Esophagus (tissue), 2 donors: ENCODE measurements around the gene HCST. TPM values are rescaled to one million over a fixed set of nuclear protein-coding genes. Genes with fewer than 3 reads are reported as not detected.

Experiments used
- H3K27ac ChIP-seq, 2 donors: one replicate each; pipeline ENCODE4 v1.5.1; 2013; ENCODE audit warnings: low read depth in 2 of 2, mild to moderate bottlenecking in 2 of 2, inconsistent platforms in 1 of 2, low read length in 1 of 2, moderate library complexity in 1 of 2
- H3K27me3 ChIP-seq, 2 donors: one replicate each; pipeline ENCODE4 v1.6.1; 2013; ENCODE audit warnings: low read length in 2 of 2, control low read depth in 1 of 2, mild to moderate bottlenecking in 1 of 2; ENCODE audit not compliant: insufficient read depth in 2 of 2, control insufficient read depth in 1 of 2
- H3K36me3 ChIP-seq, 2 donors: one replicate each; pipeline ENCODE4 v1.6.1; 2013; ENCODE audit warnings: low read length in 1 of 2; ENCODE audit not compliant: control insufficient read depth in 2 of 2, insufficient read depth in 2 of 2
- H3K4me1 ChIP-seq, 2 donors: one replicate each; pipeline ENCODE4 v1.6.1; 2013; ENCODE audit warnings: low read length in 1 of 2; ENCODE audit not compliant: control insufficient read depth in 2 of 2, insufficient read depth in 2 of 2
- H3K4me3 ChIP-seq, 2 donors: one replicate each; pipeline ENCODE4 v1.5.1; 2013; ENCODE audit warnings: low read length in 2 of 2, mild to moderate bottlenecking in 2 of 2, low read depth in 1 of 2, moderate library complexity in 1 of 2
- H3K9me3 ChIP-seq, 2 donors: one replicate each; pipeline ENCODE4 v1.6.1; 2013; ENCODE audit warnings: mild to moderate bottlenecking in 2 of 2, low read depth in 1 of 2, low read length in 1 of 2, moderate library complexity in 1 of 2; ENCODE audit not compliant: control insufficient read depth in 2 of 2, insufficient read depth in 1 of 2
- WGBS, 2 donors: extraction: QIAGEN DNeasy Blood & Tissue Kit; methylation state at CpG; one replicate each; pipeline ENCODE4 v1.1.7; 2013; 5-methylcytosine and 5-hydroxymethylcytosine counted together
- polyA plus RNA-seq, 2 donors: library from polyadenylated mRNA; stranded (reverse); fragments of 200-250 nt; gene quantifications; one replicate each; pipeline ENCODE4 v1.2.3, GENCODE V29; 2013
- donor health status: healthy with polysubstance abuse.
- donor health status: Bipolar disorder and iron deficiency.

Gene HCST
- polyA plus RNA-seq, 2 donors: 6.2 to 6.7 TPM

- peaks cover 0 to 2% of the 10 kb centered on the region in 2 donors for H3K27me3 ChIP-seq
- H3K4me3 ChIP-seq: no peak overlapping the region
- WGBS, 2 donors: 93 to 95% methylated on average over 26 to 32 of the region's 32 CpGs
- H3K9me3 ChIP-seq: no peaks in the 10 kb centered on the region
- H3K36me3 ChIP-seq: no peaks in the 10 kb centered on the region
- no peak overlapping the region for H3K27ac ChIP-seq
- H3K4me1 ChIP-seq: peaks cover 2 to 6% of the 10 kb centered on the region in 2 donors
Observed at GRCh38 chr19:35874392-35874930, 27.9 kb upstream of the HCST start.

DNA sequence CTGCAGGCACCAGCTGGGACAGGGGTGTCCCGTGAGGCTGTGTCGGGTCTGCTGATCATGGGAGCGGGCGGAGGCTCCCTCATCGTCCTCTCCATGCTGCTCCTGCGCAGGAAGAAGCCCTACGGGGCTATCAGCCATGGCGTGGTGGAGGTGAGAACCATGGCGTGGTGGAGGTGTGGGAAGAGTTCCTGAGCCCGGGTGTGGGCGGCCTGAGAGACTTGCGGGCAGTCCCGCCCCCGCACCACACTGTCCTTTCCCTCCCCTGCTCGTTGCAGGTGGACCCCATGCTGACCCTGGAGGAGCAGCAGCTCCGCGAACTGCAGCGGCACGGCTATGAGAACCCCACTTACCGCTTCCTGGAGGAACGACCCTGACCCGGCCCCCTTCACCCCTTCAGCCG is 23.3 kb upstream of the HCST start:
- Histone ChIP-seq H3K27me3 (no peaks in the 10 kb centered on the region), H3K4me1 (no peaks in the 10 kb centered on the region), H3K27ac (no peak overlapping the region), H3K4me3 (no peak overlapping the region), H3K36me3 (no peaks in the 10 kb centered on the region), H3K9me3 (no peaks in the 10 kb centered on the region)
- 50 to 51% methylated on average over 22 to 23 of the region's 23 CpGs for WGBS, 2 donors

DNA sequence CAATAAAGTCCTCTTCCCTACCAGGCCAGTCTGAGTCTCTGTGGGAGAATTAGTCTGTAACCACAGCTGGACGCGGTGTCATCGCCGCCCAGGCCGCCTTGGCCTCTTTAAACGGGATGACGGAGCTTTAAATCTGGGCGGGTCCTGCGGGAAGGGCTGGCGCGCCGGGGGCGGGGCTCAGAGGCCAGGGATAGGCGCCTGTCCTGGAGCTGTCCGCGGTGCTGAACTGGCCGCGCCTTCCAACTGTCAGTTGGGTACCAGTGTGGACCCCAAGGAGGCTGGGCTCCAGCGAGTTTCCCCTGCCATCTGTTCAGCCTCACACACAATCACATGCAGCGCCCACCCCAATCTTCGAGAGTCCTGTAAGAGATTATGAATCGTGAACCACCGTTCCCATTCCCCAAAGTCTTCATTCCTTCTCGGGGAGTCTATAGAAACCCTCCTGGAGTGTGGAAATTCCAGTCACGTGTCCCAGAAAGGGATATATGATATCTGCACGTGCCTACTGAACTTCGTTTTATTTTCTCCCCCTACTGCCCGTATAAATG is 22.5 kb upstream of the HCST start:
- 2 to 3% methylated on average over 27 to 28 of the region's 28 CpGs for WGBS, 2 donors
- H3K4me1 ChIP-seq: no peaks in the 10 kb centered on the region
- no peak overlapping the region for H3K27ac ChIP-seq
- H3K9me3 ChIP-seq: no peaks in the 10 kb centered on the region
- no peaks in the 10 kb centered on the region for H3K27me3 ChIP-seq
- no peaks in the 10 kb centered on the region for H3K36me3 ChIP-seq
- H3K4me3 ChIP-seq: no peak overlapping the region

GRCh38 chr19:35882114-35882832 is 20.1 kb upstream of the HCST start:
- Histone ChIP-seq H3K27ac (no peak overlapping the region), H3K9me3 (no peaks in the 10 kb centered on the region), H3K4me1 (no peaks in the 10 kb centered on the region), H3K4me3 (no peak overlapping the region), H3K27me3 (no peaks in the 10 kb centered on the region), H3K36me3 (peaks cover 0 to 4% of the 10 kb centered on the region in 2 donors)
- 25 to 28% methylated on average over 8 of the region's 8 CpGs for WGBS, 2 donors

DNA sequence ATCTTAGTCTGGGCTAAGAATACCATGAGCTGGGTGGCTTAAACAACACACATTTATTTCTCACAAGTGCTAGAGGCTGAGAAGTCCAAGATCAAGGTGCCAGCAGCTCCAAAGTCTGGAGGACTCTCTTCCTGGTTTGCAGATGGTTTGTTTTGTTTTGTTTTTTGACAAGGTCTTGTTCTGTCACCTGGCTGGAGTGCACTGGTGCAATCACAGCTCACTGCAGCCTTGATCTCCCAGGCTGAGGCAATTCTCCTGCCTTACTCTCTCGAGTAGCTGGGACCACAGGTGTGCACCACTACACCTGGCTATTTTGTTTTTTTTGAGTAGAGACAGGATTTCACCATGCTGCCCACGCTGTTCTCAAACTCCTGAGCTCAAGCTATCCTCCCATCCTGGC is 18.4 kb upstream of the HCST start:
- Histone ChIP-seq H3K4me3 (no peak overlapping the region), H3K36me3 (peaks cover 6 to 16% of the 10 kb centered on the region in 2 donors)
- 47 to 59% methylated on average over 2 of the region's 2 CpGs for WGBS, 2 donors

GRCh38 chr19:35885225-35885738 is 17.0 kb upstream of the HCST start:
- H3K27me3 ChIP-seq: no peaks in the 10 kb centered on the region
- H3K27ac ChIP-seq: no peak overlapping the region
- no peak overlapping the region for H3K4me3 ChIP-seq
- no peaks in the 10 kb centered on the region for H3K9me3 ChIP-seq
- WGBS, 2 donors: 89 to 91% methylated on average over 6 of the region's 6 CpGs
- peaks cover 17 to 26% of the 10 kb centered on the region in 2 donors for H3K36me3 ChIP-seq
- H3K4me1 ChIP-seq: no peaks in the 10 kb centered on the region

More for the DNA sequence above, 18.4 kb upstream of the HCST start:
- Histone ChIP-seq H3K27me3 (no peaks in the 10 kb centered on the region), H3K4me1 (no peaks in the 10 kb centered on the region), H3K9me3 (no peaks in the 10 kb centered on the region), H3K27ac (no peak overlapping the region)

DNA sequence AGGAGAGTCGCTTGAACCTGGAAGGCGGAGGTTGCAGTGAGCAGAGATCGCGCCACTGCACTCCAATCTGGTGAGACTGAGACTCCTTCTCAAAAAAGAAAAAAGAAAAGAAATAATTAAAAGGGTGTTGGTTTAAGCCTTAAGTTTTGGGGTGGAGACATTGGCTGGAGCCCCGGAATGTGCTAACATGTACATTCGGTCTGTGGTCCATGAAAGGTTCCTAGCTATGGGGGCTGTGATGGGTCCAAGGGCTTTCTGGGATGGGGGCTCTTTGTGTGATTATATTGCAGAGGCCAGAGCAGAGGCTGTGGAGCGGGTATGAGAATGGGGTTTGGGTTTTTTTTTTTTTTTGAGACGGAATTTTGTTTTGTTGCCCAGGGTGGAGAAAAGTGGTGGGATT is 16.4 kb upstream of the HCST start:
- 92 to 93% methylated on average over 7 to 8 of the region's 8 CpGs for WGBS, 2 donors
- H3K27me3 ChIP-seq: no peaks in the 10 kb centered on the region
- H3K36me3 ChIP-seq: peaks cover 18 to 27% of the 10 kb centered on the region in 2 donors
- H3K4me3 ChIP-seq: no peak overlapping the region
- H3K27ac ChIP-seq: no peak overlapping the region
- H3K4me1 ChIP-seq: no peaks in the 10 kb centered on the region
- H3K9me3 ChIP-seq: no peaks in the 10 kb centered on the region

DNA sequence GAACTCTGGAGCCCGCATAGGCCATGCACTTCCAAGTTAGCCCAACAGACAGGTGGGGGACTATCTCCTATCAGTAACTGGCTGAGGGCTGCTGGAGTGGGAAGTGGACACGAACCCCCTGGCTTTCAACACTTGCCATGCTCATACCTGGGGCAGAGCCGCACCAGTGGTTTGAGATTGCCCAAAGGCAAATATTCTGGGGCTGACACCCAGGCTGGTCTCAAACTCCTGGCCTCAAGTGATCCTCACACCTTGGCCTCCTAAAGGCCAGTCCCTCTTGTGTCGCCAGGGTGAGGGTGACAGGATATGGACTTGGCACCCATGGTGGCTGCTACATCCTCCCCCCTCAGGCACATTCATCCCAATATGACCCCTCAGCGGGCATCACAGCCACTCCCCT is 15.1 kb upstream of the HCST start:
- WGBS, 2 donors: 93 to 96% methylated on average over 5 of the region's 5 CpGs
- H3K4me1 ChIP-seq: no peaks in the 10 kb centered on the region
- no peaks in the 10 kb centered on the region for H3K27me3 ChIP-seq
- no peak overlapping the region for H3K4me3 ChIP-seq
- no peak overlapping the region for H3K27ac ChIP-seq
- H3K36me3 ChIP-seq: peaks cover 18 to 28% of the 10 kb centered on the region in 2 donors
- H3K9me3 ChIP-seq: no peaks in the 10 kb centered on the region

DNA sequence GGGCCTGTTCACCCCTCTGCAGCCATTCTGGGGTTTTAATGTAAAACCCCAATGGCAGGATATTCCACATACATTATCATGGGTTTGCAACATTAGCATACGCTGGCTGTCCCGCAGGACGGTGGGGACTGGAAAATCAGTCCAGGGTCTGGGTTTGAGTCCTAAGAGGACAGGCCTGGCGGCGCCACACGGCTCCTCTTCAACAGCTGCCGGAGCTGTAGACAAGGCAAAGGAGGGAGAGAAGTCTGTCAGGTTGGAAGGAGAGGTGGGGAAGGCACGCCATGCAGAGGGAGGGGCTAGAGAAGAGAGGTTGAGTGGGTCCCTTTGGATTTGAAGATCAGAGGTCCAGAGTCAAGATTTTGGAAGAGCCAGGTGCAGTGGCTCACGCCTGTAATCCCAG is 13.9 kb upstream of the HCST start:
- WGBS, 2 donors: 94% methylated on average over 9 of the region's 9 CpGs
- H3K27me3 ChIP-seq: no peaks in the 10 kb centered on the region
- H3K27ac ChIP-seq: no peak overlapping the region
- no peaks in the 10 kb centered on the region for H3K9me3 ChIP-seq
- H3K4me1 ChIP-seq: no peaks in the 10 kb centered on the region
- H3K4me3 ChIP-seq: no peak overlapping the region
- peaks cover 18 to 28% of the 10 kb centered on the region in 2 donors for H3K36me3 ChIP-seq
